ENCODE results near the gene EPOP.
"Not testable (repeated sequence)": the region's sequence is repeated elsewhere in the genome, so short reads cannot be mapped to it uniquely, and the experiment has no call there.

Gene EPOP

GRCh38 chr17:38653230-38653629 lies 21.5 kb downstream of the EPOP start:
- no peak for DNase-seq (ENCODE audit: low read depth in 3 of 3)

GRCh38 chr17:38650653-38651173 lies 24.0 kb downstream of the EPOP start:
- DNase-seq (ENCODE audit: low read depth in 3 of 3), result not testable (repeated sequence)

- DNase-seq (ENCODE audit: low read depth in 3 of 3), result no peak
These were observed 36.8 kb downstream of the EPOP start for GRCh38 chr17:38637951-38638350.

- no peak for DNase-seq (ENCODE audit: low read depth in 3 of 3)
These were observed 38.7 kb downstream of the EPOP start for GRCh38 chr17:38636054-38636453.

- DNase-seq (ENCODE audit: low read depth in 3 of 3), result no peak
These were observed 42.4 kb downstream of the EPOP start for GRCh38 chr17:38632334-38632733.

- DNase-seq (ENCODE audit: low read depth in 3 of 3), result no peak
These were observed 46.3 kb downstream of the EPOP start for GRCh38 chr17:38628441-38628840.

- DNase-seq (ENCODE audit: low read depth in 3 of 3), result no peak
These were observed 46.8 kb downstream of the EPOP start for GRCh38 chr17:38627957-38628356.

- DNase-seq (ENCODE audit: low read depth in 3 of 3), result not testable (repeated sequence)
These were observed 48.0 kb downstream of the EPOP start for GRCh38 chr17:38626606-38627226.

- DNase-seq (ENCODE audit: low read depth in 3 of 3), result no peak
These were observed 49.3 kb downstream of the EPOP start for GRCh38 chr17:38625482-38625881.

GRCh38 chr17:38624782-38625355 lies 49.9 kb downstream of the EPOP start:
- DNase-seq (ENCODE audit: low read depth in 3 of 3), result not testable (repeated sequence)

All from stimulated activated CD4-positive, alpha-beta T cell treated with anti-CD3 and anti-CD28 coated beads, TNF-alpha, amount 100 ng/mL, for 48 hours (primary cell).